Activated CD8-positive, alpha-beta T cell treated with anti-CD3 and anti-CD28 coated beads for 36 hours (primary cell): ENCODE data around the gene SPATA6. TPM values are rescaled to one million over a fixed set of nuclear protein-coding genes. Genes with fewer than 3 reads are reported as not detected.

Source experiments
- ATAC-seq: fragments of 200-7000 bp; cut with Tn5 transposase; one replicate; pipeline ENCODE4 v1.10.0; 2021; ENCODE audit warnings: mild to moderate bottlenecking, moderate library complexity
- CTCF ChIA-PET: fragments of 350-600 bp; sonication (Branson Sonifier 250); formaldehyde crosslinking; loops from one replicate; lab custom pipeline; 2021; ENCODE audit warnings: antibody characterized with exemption; lab: Charles Lee
- POLR2A ChIA-PET: fragments of 350-600 bp; sonication (Branson Sonifier 250); formaldehyde crosslinking; loops from one replicate; lab custom pipeline; 2021; ENCODE audit warnings: antibody characterized with exemption; lab: Charles Lee
- DNase-seq: peaks from one replicate; pipeline ENCODE4 v3.0.0-alpha.2; 2020
- H3K27ac Mint-ChIP-seq: one replicate; pipeline ENCODE4 v1.8.0; 2021; ENCODE audit warnings: mild to moderate bottlenecking, mixed read lengths
- H3K27me3 Mint-ChIP-seq: one replicate; pipeline ENCODE4 v1.8.0; 2021; ENCODE audit warnings: mixed read lengths
- H3K36me3 Mint-ChIP-seq: one replicate; pipeline ENCODE4 v1.8.0; 2021; ENCODE audit warnings: low read depth, mixed read lengths
- H3K4me1 Mint-ChIP-seq: one replicate; pipeline ENCODE4 v1.8.0; 2021; ENCODE audit warnings: low read depth, mixed read lengths
- H3K4me3 Mint-ChIP-seq: one replicate; pipeline ENCODE4 v1.8.0; 2021; ENCODE audit warnings: mild to moderate bottlenecking, moderate library complexity, mixed read lengths
- H3K9me3 Mint-ChIP-seq: one replicate; pipeline ENCODE4 v1.8.0; 2021; ENCODE audit warnings: mixed read lengths
- CTCF ChIP-seq: fragments of 200-600 bp; IDR thresholded peaks from one replicate; pipeline ENCODE4 v1.8.0; 2022; ENCODE audit warnings: antibody characterized with exemption, mild to moderate bottlenecking
- intact Hi-C: fragments of 100-400 bp; cut with micrococcal nuclease; formaldehyde crosslinking; loops from one replicate; pipeline ENCODE4 v1.10.0; 2022
- total RNA-seq, 2 experiments: library from RNA; stranded (reverse); gene quantifications; one replicate each; pipeline ENCODE4 v1.2.3, GENCODE V29; 2021

The SPATA6 gene
- total RNA-seq, 2 experiments from 2014 or later, result 1.4 to 1.7 TPM

DNA sequence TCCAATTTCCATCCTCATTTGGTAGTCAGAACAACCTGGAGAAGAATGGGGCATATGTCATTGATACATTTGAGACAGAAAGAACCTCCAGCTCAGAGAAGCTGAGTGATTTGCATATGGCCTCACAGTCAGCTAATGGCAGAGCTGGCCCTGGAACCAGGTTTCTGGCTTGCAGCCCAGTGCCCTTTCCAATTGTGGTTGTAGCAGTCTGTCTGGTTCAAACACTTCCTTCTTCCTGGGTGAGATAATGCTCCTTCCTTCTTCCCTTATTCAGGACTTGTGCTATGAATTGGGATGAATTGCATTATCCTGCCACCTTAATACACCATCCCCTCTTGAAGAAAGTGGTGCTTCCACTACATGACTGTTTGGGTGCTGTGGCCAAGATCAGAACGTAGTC is 225.3 kb downstream of the SPATA6 start:
- Mint-ChIP-seq H3K4me1 (no peaks in the 10 kb centered on the region), H3K4me3 (no peak overlapping the region), H3K27ac (no peak overlapping the region), H3K9me3 (no peaks in the 10 kb centered on the region), H3K36me3 (no peaks in the 10 kb centered on the region), H3K27me3 (peaks cover 3% of the 10 kb centered on the region)
- POLR2A ChIA-PET, result no interaction called here
- no peak for TF ChIP-seq CTCF
- intact Hi-C loops, result no loop called here
- DNase-seq, result no peak
- CTCF ChIA-PET, result no interaction called here
- no peak for ATAC-seq

Other genes with a start within 250 kb of the SPATA6 start
- not detected for gene SLC5A9, start 249.5 kb downstream of the SPATA6 start, total RNA-seq